Brain microvascular endothelial cell (primary cell): ENCODE measurements around the gene C19orf38.

ENCODE experiments used
- DNase-seq: peaks from one replicate; pipeline ENCODE4 v3.0.0-alpha.2; 2020
- H3K27ac ChIP-seq: fragments of 250-450 bp; sonication (Bioruptor Pico); 2 replicates; pipeline ENCODE4 v1.5.1; 2020; ENCODE audit warnings: mild to moderate bottlenecking, moderate library complexity
- H3K27me3 ChIP-seq: fragments of 250-450 bp; sonication (Bioruptor Pico); replicated peaks from 2 replicates; pipeline ENCODE4 v1.5.1; 2020; ENCODE audit warnings: mild to moderate bottlenecking
- H3K36me3 ChIP-seq: fragments of 250-450 bp; sonication (Bioruptor Pico); replicated peaks from 2 replicates; pipeline ENCODE4 v1.5.1; 2020; ENCODE audit warnings: mild to moderate bottlenecking
- H3K4me3 ChIP-seq: 2 replicates; pipeline ENCODE4 v1.5.1; 2011; ENCODE audit warnings: low read depth, mild to moderate bottlenecking, control low read depth, low read length, moderate library complexity
- in situ Hi-C: cut with HindIII; loops from 2 replicates; pipeline ENCODE4 v1.10.0; 2017; ENCODE audit warnings: low sequenced_read_pairs, low pct_ligation_motif_present
- TF ChIP-seq, protein P1 (sequence below): IDR thresholded peaks from 2 replicates; pipeline ENCODE4 v1.5.1; 2011; ENCODE audit warnings: low read depth, mild to moderate bottlenecking, moderate library complexity, low read length, control low read depth, inconsistent platforms; ENCODE audit errors: missing control alignments

The C19orf38 gene

DNA sequence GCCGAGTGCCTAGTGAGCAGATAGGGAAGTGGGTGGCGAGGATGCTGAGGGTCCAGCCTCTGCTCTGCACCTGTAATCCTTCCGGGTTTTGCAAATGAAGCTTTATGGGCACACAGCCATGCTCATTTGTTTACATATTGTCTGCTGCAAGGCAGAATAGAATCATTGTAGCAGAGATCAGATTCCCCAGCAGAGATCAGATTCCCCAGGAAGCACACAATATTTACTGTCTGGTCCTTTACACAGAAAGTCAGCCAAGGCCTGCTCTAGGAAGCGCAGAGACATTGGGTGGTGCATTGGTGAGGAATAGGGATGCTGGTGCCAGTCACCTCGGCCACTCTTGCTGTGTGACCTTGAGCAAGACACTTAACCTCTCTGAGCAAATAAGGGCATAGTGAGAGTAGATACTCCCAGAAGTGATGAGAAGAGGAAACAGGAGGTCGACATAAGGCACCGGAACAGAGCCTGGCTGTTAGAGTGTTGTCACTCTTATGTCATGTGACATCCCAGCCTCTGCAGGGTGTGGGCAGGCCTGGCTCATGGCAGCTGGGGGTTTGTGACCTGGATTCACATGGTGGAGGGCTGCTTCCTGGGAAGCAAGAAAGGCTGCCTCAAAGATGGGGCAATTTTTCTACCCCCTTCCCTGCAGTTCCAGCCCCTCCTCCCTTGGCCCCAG is 48.8 kb downstream of the C19orf38 start:
- Histone ChIP-seq H3K27ac (no peak overlapping the region), H3K27me3 (no peaks in the 10 kb centered on the region), H3K36me3 (no peaks in the 10 kb centered on the region), H3K4me3 (no peak overlapping the region)
- DNase-seq = no peak
- TF ChIP-seq, protein P1, sequence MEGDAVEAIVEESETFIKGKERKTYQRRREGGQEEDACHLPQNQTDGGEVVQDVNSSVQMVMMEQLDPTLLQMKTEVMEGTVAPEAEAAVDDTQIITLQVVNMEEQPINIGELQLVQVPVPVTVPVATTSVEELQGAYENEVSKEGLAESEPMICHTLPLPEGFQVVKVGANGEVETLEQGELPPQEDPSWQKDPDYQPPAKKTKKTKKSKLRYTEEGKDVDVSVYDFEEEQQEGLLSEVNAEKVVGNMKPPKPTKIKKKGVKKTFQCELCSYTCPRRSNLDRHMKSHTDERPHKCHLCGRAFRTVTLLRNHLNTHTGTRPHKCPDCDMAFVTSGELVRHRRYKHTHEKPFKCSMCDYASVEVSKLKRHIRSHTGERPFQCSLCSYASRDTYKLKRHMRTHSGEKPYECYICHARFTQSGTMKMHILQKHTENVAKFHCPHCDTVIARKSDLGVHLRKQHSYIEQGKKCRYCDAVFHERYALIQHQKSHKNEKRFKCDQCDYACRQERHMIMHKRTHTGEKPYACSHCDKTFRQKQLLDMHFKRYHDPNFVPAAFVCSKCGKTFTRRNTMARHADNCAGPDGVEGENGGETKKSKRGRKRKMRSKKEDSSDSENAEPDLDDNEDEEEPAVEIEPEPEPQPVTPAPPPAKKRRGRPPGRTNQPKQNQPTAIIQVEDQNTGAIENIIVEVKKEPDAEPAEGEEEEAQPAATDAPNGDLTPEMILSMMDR = no peak
- in situ Hi-C loops = no loop called here

DNA sequence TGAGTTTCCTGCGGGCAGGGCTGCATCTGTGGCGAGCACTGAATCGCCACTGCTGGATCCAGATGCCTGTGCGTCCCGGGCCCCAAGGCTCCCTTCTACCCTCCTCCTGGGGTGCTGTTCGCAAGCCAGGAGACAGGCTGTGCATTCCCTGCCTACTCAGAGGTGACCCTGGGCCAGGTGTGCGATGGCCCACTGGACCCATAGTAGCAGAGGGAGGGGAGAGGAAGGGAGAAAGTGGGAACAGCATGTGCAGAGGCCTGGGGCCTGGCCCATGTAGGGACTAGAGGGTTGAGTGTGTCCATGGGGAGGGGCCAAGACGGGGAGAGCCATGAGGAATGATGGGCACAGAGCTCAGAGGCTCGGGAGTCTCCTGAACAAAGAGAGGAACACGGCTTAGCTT is 50.4 kb downstream of the C19orf38 start:
- in situ Hi-C loops = no loop called here
- Histone ChIP-seq H3K36me3 (no peaks in the 10 kb centered on the region), H3K27me3 (no peaks in the 10 kb centered on the region), H3K27ac (no peak overlapping the region), H3K4me3 (no peak overlapping the region)
- TF ChIP-seq, protein P1 = no peak
- no peak for DNase-seq

DNA sequence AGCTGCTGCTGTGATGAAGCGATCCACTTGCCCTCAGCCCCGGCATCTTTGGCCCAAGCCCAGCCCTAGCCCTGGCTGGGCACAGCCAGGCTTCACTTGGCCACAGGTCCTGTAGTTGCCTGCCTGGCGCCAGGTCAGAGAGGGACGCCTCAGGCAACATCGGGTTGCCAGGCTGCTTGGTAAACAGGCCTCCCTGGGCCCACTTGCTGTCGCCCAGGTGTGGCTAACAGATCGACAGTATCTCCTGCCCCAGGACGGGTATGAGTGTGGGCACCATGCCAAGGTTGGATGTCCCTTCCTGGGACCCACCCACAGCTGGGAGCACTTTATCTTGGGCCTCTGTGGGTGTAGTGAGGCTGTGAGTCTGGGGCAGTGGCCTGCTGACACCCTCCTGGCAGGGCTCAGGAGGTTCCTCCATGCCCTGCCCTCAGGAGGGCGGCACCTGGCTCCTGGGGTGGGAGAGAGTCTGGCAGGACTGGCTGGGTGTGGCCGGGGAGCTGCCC is 51.0 kb downstream of the C19orf38 start:
- Histone ChIP-seq H3K4me3 (no peak overlapping the region), H3K27me3 (no peaks in the 10 kb centered on the region), H3K27ac (no peak overlapping the region), H3K36me3 (no peaks in the 10 kb centered on the region)
- no peak for DNase-seq
- TF ChIP-seq, protein P1 = no peak
- in situ Hi-C loops = no loop called here

DNA sequence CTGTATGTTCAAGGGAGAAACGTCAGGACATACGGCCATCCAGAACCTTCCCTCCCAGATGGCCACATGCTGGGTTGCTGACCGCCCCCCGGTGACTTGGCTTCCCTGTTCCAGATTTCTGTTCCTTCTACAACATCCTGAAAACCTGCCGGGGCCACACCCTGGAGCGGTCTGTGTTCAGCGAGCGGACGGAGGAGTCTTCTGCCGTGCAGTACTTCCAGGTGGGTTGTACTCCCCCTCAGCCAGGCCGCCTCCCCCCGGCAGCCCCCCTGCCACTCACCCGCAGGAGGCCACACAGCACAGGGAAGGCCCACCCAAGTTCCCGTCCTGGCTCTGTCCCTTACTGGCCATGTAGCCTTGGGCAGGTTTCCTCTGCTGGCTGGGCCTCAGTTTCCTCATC is 59.7 kb downstream of the C19orf38 start:
- no peak overlapping the region for H3K4me3 ChIP-seq
- no peak for DNase-seq
- H3K36me3 ChIP-seq = peaks cover 28% of the 10 kb centered on the region
- TF ChIP-seq, protein P1 = no peak
- in situ Hi-C loops = no loop called here
- no peaks in the 10 kb centered on the region for H3K27me3 ChIP-seq
- H3K27ac ChIP-seq = no peak overlapping the region

DNA sequence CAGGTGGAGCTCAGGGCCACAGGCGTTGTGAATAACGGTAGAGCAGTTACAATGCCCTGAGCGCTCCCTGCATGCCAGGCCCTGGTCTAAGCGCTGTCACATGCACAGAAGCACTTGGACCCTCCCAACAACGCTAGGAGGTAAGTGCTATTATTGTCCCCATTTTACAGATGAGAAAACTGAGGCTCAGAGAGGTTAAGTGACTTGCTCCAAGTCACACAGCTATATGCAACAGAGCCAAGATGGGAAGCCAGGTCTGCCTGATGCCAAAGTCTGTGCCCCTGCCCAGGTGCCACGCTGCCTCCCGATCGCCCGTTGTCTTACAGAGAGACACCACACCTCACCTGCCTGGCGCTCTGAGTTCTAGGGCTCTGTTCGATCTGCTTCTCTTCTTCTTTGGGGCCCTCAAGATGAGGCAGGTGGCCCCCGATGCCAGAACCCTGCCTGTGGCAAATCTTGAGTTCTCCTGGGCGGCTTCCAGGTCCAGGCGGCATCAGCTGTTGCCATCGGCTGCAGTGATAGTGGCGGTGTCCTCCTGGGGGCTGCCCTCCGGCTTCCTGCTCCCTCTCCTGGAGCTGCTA is 60.3 kb downstream of the C19orf38 start:
- Histone ChIP-seq H3K4me3 (no peak overlapping the region), H3K27ac (no peak overlapping the region), H3K27me3 (no peaks in the 10 kb centered on the region), H3K36me3 (peaks cover 28% of the 10 kb centered on the region)
- TF ChIP-seq, protein P1 = no peak
- in situ Hi-C loops = no loop called here
- no peak for DNase-seq
